Right lobe of liver (tissue), 6 donors: ENCODE data around the gene SLC37A1. TPM values are rescaled to one million over a fixed set of nuclear protein-coding genes. Genes with fewer than 3 reads are reported as not detected.

Source experiments
- ATAC-seq, 4 donors: fragments of 200-7000 bp; cut with Tn5 transposase; one replicate each; pipeline ENCODE4 v1.9.1; 2020; ENCODE audit warnings: mild to moderate bottlenecking in 4 of 4, moderate library complexity in 4 of 4
- DNase-seq, 3 donors: peaks; one replicate each; pipeline ENCODE4 v3.0.0-alpha.2; 2020
- H3K27ac ChIP-seq, 3 donors: fragments of 200-600 bp; one replicate each; pipeline ENCODE4 v1.8.0; 2022
- H3K27me3 ChIP-seq, 2 donors: fragments of 200-600 bp; one replicate each; pipeline ENCODE4 v1.8.0; 2022
- H3K36me3 ChIP-seq, 4 donors: fragments of 200-600 bp; sonication (generic) in 1 of 4; one replicate each; pipeline versions ENCODE4 v1.5.1 to v1.8.0; 2017 to 2022; ENCODE audit warnings: control low read depth in 1 of 4
- H3K4me1 ChIP-seq, 4 donors: fragments of 200-600 bp; sonication (generic) in 1 of 4; one replicate each; pipeline versions ENCODE4 v1.5.1 to v1.8.0; 2017 to 2022; ENCODE audit warnings: control low read depth in 1 of 4
- H3K4me3 ChIP-seq, 3 donors: fragments of 200-600 bp; one replicate each; pipeline ENCODE4 v1.8.0; 2022
- H3K9me3 ChIP-seq, 4 donors: fragments of 200-600 bp; sonication (generic) in 1 of 4; one replicate each; pipeline versions ENCODE4 v1.5.1 to v1.8.0; 2017 to 2022; ENCODE audit warnings: control low read depth in 1 of 4
- POLR2A ChIP-seq: fragments of 450-650 bp; IDR thresholded peaks from one replicate; pipeline ENCODE4 v1.6.1; 2017; ENCODE audit warnings: antibody characterized with exemption, mild to moderate bottlenecking
- WGBS: methylation state at CpG from one replicate; pipeline ENCODE4 v1.1.6; 2018; ENCODE audit warnings: low coverage, low lambda C conversion rate; ENCODE audit not compliant: insufficient coverage; ENCODE audit errors: missing lambda C conversion rate; 5-methylcytosine and 5-hydroxymethylcytosine counted together
- intact Hi-C, 2 donors: fragments of 100-400 bp; cut with DNase I; formaldehyde crosslinking; loops; one replicate each; pipeline versions ENCODE4 v1.11.2 to v1.14.1; 2022
- total RNA-seq, 6 experiments: library from RNA; depleted of rRNA in 2 of 6; stranded (reverse); fragments of >200 nt in 2 of 6; fragmentation: NEBNext Ultra II Directional in 3 of 6; extraction: Animal tissue kit (Norgen Biotek cat#: 25700) in 3 of 6; gene quantifications; one replicate each; pipeline versions ENCODE4 v1.1.0 to v1.2.4, GENCODE V29; 2016 to 2023
- TF ChIP-seq, protein P1 (sequence below), 4 donors: fragments of 200-600 bp in 3 of 4; fragments of 450-650 bp in 1 of 4; IDR thresholded peaks; one replicate each; pipeline versions ENCODE4 v1.5.1 to v1.8.0; 2016 to 2022; ENCODE audit warnings: antibody characterized with exemption in 4 of 4, mild to moderate bottlenecking in 2 of 4
- donor health status: DM: no; HTN: yes; CAD: no.
- donor health status: DM: no; HTN: no; CAD: no.
- donor health status: DM: no; HTN: no; CAD: no.
- donor health status: DM: no; HTN: yes; CAD: no.
- donor health status: DM: no; HTN: yes; CAD: no.

Gene SLC37A1
- total RNA-seq, 6 experiments from 2014 or later, result 2.5 to 10.8 (median 6.2) TPM

DNA sequence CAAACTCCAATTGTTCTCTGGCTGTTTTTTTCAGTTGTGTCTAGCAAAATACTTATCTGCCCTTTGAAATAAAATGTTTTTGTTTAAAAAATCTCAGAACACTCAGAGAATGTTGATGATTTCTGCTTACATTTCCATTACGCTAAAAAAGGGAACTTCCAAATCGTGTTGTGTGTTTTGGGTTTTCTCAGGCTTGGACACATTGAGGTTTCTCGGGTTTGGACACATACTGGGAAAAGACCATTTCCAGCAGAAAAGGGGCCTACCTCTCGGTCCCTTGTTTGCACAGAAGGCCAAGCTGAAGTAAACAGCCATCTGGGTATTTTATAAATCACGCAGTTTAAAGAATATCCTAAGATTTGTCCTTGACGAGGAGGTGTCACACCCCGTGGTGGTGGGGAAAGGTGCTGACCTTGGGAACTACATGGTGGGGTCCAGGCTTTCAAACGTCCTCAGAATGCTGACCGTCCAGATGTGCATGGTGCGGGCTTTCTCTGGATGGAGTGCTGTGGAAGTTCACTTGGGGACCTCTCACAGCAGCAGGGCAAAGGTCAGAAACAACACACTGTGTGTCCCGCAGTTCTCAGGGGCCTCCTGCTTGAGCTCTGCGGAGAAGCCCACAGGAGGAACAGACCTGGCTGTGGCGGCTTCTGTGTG, 67.8 kb downstream of the SLC37A1 start:
- TF ChIP-seq, protein P1, sequence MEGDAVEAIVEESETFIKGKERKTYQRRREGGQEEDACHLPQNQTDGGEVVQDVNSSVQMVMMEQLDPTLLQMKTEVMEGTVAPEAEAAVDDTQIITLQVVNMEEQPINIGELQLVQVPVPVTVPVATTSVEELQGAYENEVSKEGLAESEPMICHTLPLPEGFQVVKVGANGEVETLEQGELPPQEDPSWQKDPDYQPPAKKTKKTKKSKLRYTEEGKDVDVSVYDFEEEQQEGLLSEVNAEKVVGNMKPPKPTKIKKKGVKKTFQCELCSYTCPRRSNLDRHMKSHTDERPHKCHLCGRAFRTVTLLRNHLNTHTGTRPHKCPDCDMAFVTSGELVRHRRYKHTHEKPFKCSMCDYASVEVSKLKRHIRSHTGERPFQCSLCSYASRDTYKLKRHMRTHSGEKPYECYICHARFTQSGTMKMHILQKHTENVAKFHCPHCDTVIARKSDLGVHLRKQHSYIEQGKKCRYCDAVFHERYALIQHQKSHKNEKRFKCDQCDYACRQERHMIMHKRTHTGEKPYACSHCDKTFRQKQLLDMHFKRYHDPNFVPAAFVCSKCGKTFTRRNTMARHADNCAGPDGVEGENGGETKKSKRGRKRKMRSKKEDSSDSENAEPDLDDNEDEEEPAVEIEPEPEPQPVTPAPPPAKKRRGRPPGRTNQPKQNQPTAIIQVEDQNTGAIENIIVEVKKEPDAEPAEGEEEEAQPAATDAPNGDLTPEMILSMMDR (IDR thresholded peaks at IDR 0.05), result no peak
- no peak for TF ChIP-seq POLR2A
- H3K4me1 ChIP-seq, result no peaks in the 10 kb centered on the region
- 81% methylated on average over 6 of the region's 13 CpGs for WGBS
- no peak overlapping the region for H3K27ac ChIP-seq
- DNase-seq (peak in 1 of 3 donors; percentile 22), ATAC-seq (no peak)
- no peaks in the 10 kb centered on the region for H3K9me3 ChIP-seq
- intact Hi-C loops, result no loop called here
- no peaks in the 10 kb centered on the region for H3K27me3 ChIP-seq
- no peak overlapping the region for H3K4me3 ChIP-seq
- H3K36me3 ChIP-seq, result peaks cover 0 to 2% (median 0%) of the 10 kb centered on the region in 4 donors

DNA sequence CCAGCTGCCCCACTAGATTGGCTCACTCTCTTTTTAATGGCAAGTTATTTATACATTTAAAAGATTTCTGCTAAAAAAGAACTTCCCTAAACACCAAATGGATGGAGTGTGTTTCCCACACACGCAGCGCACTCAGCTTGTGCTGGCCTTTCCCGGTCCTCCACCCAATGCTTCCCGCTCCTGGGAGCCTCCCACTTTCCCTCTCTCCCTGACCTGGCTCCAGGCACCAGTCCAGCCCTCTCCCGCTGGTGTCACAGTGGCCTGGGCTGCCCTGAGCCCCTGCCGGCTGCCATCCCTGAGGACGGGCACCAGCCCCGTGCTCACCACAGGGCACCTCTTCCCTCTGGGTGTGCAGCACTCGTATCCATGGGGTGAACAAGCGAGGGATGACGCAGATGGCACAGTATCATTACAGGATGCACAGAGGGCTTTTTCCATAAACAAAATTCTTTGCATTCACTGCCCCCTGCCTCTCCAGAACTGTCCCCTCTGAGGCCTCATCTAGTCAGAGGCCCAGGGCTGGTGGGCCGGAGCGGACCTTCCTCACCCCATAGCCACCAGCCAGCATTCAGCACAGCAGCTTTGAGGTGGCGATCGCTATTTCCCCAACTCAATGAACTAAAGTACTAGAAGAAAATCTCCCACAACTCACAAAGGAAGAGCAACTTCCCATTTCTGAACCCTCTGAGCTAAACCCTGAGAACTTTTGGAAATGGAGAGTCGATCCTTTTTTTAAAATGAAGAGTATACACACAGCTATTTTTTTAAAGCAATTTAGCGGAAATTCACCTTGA, 68.5 kb downstream of the SLC37A1 start:
- ATAC-seq (no peak), DNase-seq (peak in 2 of 3 donors; percentile 36 to 37)
- H3K9me3 ChIP-seq, result no peaks in the 10 kb centered on the region
- peaks cover 0 to 2% (median 0%) of the 10 kb centered on the region in 4 donors for H3K36me3 ChIP-seq
- H3K4me1 ChIP-seq, result no peaks in the 10 kb centered on the region
- intact Hi-C loops, result no loop called here
- H3K27me3 ChIP-seq, result no peaks in the 10 kb centered on the region
- no peak overlapping the region for H3K27ac ChIP-seq
- H3K4me3 ChIP-seq, result no peak overlapping the region
- TF ChIP-seq, protein P1 (IDR thresholded peaks at IDR 0.05), result no peak
- no peak for TF ChIP-seq POLR2A
- 92% methylated on average over 14 of the region's 17 CpGs for WGBS

DNA sequence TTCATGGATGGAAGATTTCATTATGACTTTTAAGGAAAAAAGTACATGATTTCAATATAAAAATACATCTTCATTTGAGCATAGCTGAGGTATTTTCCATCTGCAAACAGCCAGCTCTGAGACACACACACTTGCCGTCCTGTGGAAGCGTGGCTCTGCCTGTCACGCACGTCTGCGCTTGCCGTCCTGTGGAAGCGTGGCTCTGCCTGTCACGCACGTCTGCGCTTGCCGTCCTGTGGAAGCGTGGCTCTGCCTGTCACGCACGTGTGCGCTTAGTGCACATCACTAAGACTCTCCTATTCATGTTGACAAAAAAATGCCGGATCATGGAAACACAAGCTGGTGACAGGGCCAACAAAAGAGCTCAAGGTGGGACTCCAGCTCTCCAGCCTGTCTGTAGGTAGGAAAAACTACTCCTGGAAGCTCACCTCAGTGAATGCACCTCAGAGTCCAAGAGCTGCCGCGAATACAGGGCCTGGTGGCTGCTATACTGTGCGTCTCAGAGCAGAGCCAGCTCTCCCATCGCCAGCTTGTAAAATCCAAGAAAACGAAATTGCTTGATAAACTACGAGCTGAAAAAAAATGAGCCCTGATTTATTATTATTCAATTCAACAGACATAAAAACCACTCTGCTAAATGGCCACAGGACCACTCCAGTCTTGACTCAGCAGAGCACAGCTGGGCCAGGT, 69.3 kb downstream of the SLC37A1 start:
- no peak for ATAC-seq
- H3K27me3 ChIP-seq, result no peaks in the 10 kb centered on the region
- H3K4me1 ChIP-seq, result no peaks in the 10 kb centered on the region
- H3K36me3 ChIP-seq, result no peaks in the 10 kb centered on the region
- peak in 1 of 3 donors; percentile 10 for DNase-seq
- H3K27ac ChIP-seq, result no peak overlapping the region
- H3K4me3 ChIP-seq, result no peak overlapping the region
- H3K9me3 ChIP-seq, result no peaks in the 10 kb centered on the region
- no peak for TF ChIP-seq POLR2A
- TF ChIP-seq, protein P1 (IDR thresholded peaks at IDR 0.05), result no peak
- 83% methylated on average over 19 of the region's 22 CpGs for WGBS
- intact Hi-C loops, result no loop called here

DNA sequence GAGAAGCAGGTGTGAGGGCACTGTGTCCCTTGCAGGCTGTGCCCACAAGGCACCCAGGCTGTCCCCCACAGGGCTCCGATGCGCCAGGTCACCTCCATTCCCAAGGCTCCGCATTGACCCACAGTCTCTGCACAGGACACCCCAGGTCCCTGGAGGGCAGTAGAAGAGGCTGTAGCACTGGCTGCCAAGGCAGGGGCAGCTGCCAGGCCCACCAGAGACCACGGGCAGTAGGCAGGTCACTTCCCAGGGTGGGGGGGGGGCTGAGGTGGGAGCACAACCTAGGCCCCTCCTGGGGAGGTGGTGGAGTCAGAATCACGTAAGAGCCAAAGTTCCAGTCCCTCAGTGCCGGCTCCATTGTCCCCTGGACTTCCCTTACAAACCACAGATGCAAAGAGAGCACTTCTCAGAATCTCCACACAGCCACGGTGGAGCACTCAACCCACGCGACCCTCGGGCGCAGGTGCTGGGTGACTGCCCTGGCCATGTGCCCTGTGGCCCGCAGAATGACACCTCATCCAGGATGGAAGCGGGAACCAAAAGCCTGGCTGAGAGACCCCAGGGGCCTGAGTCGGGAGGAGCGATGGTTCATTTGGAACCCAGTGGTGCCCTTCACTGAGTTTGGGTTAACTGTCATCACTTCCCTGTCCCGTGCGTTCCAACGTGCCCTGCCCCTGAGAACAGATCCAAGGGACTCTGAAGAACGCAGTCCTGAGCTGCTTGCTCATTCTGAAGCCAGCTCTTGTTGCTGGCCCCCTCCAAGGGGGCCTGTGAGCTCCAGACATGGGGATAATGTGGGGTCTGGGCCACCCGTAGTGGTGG, 70.0 kb downstream of the SLC37A1 start:
- DNase-seq (peak in 1 of 3 donors; percentile 40), ATAC-seq (no peak)
- Histone ChIP-seq H3K4me1 (no peaks in the 10 kb centered on the region), H3K27me3 (no peaks in the 10 kb centered on the region), H3K36me3 (no peaks in the 10 kb centered on the region), H3K4me3 (no peak overlapping the region), H3K9me3 (no peaks in the 10 kb centered on the region), H3K27ac (no peak overlapping the region)
- no peak for TF ChIP-seq POLR2A
- TF ChIP-seq, protein P1 (IDR thresholded peaks at IDR 0.05), result no peak
- WGBS, result 87% methylated on average over 3 of the region's 20 CpGs
- intact Hi-C loops, result no loop called here
